HG03469 (cell line): ENCODE measurements around the gene SMAD9.

Experiments used
- ATAC-seq: cut with Tn5 transposase; IDR thresholded peaks from one replicate; pipeline ENCODE4 v1.9.1; 2021; ENCODE audit warnings: mild to moderate bottlenecking, moderate library complexity, moderate number of reproducible peaks; ENCODE audit not compliant: unreplicated experiment

SMAD9 gene

DNA sequence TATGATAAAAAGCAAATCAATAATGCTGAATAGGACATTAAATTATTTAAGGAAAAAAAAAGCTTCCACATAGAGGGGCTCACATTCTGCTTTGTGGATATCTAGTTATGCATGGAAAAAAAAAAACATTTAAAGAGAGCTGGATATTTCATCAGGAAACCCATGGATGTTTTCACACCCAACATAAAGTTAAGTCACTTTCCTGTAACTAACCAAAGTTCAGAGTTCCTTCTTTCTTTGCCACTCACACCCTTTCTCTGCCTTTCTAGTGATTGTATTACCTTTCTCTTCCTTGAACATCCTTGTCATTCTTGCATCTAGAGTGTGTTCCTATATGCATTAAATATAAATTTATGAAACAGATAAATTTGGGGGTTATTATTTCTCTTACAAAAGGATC lies 53.8 kb downstream of the SMAD9 start:
- ATAC-seq: no peak

- no peak for ATAC-seq
Measured at GRCh38 chr13:36865265-36865664, 54.8 kb downstream of the SMAD9 start.

DNA sequence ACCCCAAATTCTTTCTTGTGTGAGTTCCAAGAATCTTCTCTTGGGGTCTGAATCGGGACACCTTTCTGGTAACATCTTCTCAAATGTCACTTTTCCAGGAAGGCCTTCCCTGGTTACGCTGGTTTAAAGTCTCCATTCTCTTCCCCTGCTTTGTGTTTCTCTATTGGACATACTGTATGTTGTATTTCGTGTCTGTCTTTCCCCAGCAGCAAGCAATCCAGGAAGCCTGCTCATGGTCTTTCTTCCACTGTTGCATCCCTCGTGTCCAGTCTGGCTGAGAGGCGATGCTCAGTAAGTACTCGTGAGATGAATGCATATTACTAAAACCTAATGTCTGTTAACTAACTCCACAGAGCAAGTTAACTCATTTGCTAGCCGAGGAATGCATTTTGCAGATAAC lies 57.3 kb downstream of the SMAD9 start:
- ATAC-seq: no peak

DNA sequence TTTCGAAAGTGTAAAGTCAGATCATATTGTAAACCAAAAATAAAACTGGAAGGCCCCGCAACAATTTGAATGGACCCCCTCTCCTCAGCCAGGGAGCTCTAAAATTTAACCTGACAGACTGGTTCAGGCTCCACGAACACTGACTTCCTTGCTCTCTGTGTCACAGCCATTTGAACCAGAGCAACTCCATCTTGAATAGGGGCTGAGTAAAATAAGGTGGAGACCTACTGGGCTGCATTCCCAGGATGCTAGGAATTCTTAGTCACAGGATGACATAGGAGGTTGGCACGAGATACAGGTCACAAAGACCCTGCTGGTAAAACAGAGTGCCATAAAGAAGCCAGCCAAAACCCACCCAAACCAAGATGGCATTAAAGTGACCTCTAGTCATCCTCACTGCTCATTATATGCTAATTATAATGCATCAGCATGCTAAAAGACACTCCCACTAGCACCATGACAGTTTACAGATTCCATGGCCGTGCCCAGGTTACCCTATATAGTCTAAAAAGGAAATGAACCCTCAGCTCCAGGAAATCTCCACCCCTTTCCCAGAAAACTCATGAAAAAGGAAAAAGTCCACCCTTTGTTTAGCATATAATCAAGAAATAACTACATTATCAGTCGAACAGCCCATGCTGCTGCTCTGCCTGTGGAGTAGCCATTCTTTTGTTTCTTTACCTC lies 57.9 kb downstream of the SMAD9 start:
- ATAC-seq: no peak

- no peak for ATAC-seq
Measured at GRCh38 chr13:36859259-36859658, 60.8 kb downstream of the SMAD9 start.

DNA sequence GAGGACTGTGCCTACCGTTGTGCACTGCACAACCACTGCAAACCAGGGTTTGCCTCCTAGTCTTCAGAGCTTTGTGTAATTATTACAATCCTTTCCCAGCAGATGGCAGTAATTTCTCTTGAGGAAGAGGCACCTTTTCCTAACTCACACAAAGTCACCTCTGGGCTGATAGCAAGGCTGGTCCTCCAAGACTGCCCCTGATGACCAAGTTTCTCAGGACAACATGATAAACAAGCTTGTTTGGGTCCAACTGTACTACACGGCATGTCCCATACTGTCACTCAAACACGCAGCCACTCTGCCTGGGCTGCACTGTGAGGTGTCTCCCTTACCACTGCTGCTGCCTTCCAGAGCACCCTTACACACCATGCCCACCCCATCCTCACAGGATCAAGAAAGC lies 61.7 kb downstream of the SMAD9 start:
- peak; percentile 85 for ATAC-seq

GRCh38 chr13:36857253-36857652 lies 62.8 kb downstream of the SMAD9 start:
- ATAC-seq: no peak

DNA sequence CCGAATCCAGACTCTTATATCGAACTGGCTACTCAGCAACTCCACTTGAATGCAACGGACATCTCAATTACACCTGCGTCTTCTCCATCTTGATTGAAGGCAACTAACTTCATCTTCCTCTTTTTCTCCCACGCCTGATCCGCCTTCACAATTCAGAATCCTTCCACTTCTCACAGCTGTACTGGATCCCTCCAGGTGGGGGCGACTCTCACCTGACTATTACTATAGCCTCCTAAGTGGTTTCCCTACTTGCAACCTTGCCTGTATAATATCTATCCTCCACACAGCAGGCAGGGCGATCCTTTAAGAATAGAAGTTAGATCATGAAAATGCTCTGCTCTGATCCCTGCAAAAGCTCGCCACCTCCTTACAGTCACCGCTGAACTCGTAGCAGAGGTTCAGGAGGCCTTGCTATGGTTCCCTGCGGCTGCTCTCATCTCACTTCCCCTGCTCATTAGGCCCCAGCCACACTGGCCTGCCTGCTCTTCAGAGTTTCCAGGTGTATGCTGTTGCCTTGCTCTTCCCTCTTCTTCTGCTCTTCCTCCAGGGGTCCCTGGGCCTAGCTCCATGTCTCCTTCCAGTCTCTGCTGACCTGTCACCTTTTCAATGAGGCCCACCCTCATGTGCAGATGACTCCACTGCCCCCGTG lies 69.1 kb downstream of the SMAD9 start:
- no peak for ATAC-seq

GRCh38 chr13:36848199-36848982 lies 71.6 kb downstream of the SMAD9 start:
- ATAC-seq: peak; percentile 47

- no peak for ATAC-seq
Measured at GRCh38 chr13:36847606-36848005, 72.4 kb downstream of the SMAD9 start.

- no peak for ATAC-seq
Measured at GRCh38 chr13:36841391-36841790, 78.6 kb downstream of the SMAD9 start.

DNA sequence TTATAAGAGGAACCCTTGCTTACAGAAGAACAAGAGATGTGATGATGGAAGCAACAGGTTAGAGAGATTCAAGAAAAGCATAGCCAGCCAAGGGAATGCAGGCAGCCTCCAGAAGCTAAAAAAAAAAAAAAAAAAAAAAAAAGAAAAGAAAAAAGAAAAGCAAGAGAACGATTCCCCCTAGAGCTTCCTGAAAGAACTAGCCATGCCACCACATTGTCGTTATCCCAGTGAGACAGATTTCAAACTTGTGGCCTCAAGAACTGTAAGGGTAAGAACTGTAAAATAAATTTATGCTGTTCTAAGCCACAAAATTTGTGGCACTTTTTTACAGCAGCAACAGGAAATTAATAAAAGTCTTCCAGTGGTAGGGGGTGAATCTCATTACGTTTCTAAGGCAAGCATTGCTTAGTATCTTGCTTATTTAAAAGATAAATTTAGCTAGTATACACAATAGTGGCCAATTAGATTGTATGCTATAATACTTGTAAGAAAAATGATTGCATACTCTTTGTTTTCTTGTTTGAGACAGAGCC lies 79.3 kb downstream of the SMAD9 start:
- no peak for ATAC-seq

- ATAC-seq: no peak
Measured at GRCh38 chr13:36839981-36840380, 80.1 kb downstream of the SMAD9 start.

GRCh38 chr13:36839281-36839680 lies 80.8 kb downstream of the SMAD9 start:
- no peak for ATAC-seq

DNA sequence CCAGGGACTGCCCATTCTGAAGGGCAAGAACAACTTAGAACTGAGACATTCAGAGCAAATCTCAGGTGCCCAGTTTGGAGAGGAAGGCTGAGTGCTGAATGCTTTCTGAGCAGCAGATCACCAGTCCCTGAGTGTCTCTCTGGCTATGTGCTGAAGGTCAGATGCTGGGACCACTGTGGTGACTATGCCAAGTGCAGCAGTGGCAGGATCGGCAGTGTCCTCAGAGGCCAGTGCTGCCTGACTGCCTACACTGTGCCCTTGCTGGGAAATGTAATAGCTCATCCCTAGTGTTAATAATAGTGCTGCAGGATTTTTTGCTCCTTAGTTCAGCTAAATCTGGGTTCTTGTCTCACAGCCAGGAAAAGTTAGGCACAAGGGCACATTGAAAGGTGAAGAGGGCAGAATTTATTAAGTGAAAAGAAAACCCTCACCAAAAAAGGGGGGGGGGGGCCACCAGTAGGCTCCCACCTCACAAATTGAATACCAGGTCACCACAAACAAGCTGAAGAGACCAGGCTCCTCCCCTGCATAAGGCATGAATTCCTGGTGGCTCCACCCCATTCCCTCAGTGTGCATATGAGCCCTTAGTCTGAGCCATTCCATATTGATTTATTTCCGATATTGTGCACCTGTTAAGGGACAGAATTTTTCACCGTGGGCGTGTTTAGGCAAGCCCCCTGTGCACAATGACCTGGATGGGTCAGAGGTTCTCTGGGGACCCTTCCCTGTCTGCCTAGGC lies 82.5 kb downstream of the SMAD9 start:
- ATAC-seq: no peak

- no peak for ATAC-seq
Measured at GRCh38 chr13:36834299-36834698, 85.7 kb downstream of the SMAD9 start.

DNA sequence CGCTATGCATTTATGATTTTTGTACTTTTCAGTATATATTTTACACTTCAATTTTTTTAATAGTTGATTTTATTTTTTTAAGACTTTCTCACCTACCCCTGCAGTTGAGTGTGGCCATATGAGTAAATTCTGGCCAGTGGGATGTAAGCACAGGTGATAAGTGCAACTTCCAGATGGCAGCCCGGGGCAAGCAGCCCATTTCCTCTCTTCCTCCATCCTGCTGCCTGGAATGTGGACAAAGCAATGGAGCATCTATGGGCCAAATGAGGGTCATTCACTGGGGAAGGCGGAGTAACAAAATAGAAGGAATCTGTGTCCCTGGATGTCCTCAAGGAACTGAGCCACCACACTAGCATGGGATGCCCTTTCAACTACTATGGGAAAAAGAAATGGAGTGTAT lies 88.7 kb downstream of the SMAD9 start:
- no peak for ATAC-seq

GRCh38 chr13:36829753-36830152 lies 90.3 kb downstream of the SMAD9 start:
- ATAC-seq: no peak

DNA sequence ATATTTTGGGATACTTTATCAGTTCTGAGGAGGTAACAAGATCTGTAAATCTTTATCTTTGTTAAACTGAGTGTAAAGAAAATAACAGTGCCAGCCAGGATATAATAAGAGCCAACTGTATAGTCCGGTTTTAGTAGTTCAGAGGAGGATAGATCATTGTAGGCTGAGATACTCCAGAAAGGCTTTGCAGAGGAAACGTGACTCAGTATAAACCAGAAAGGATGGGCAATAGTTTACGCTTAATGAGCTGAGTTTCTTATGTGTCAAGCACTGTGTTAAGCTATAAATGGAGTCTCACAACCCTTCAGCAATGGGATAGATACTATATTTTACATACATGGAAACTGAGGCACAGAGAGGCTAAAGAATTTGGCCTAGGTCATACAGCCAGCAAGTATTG lies 97.3 kb downstream of the SMAD9 start:
- no peak for ATAC-seq

DNA sequence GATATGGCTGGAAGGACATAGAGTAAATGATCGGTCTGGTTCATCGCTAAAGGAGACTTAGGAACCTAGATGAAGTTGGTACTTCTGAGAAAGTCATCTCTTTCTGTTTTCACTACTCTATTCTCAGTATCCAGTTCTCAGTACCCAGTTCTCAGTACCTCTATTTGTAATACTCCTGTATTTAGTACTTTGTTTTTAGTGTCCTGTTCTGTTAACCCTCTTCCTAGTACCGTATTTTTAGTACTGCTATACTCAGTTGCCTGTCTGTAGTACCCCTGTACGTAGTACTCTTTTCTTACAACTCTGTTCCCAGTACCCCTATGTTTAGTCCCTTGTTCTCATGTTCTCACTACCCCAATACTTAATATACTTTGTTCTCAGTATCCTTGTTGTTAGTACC lies 99.8 kb downstream of the SMAD9 start:
- peak; percentile 33 for ATAC-seq

- peak; percentile 3 for ATAC-seq
Measured at GRCh38 chr13:36819739-36820090, 100.3 kb downstream of the SMAD9 start.
